Pulmonary artery endothelial cell (primary cell): ENCODE measurements around the gene ZNF860. TPM values are rescaled to one million over a fixed set of nuclear protein-coding genes. Genes with fewer than 3 reads are reported as not detected.

ENCODE experiments used
- total RNA-seq: library from RNA; depleted of rRNA; stranded (reverse); fragments of >200 nt; gene quantifications from 2 replicates; pipeline ENCODE4 v1.2.3, GENCODE V29; 2014

Gene ZNF860
- total RNA-seq, 1 donor from 2014 or later, result 1.6 TPM

Other genes starting within 250 kb of the ZNF860 start
- 17.3 and 20.2 TPM in 2 replicates for gene OSBPL10, start 488 bp upstream of the ZNF860 start, total RNA-seq
- 19.1 and 35.9 TPM in 2 replicates for gene GPD1L, start 124.9 kb downstream of the ZNF860 start, total RNA-seq